Left lung (tissue), 10 donors: ENCODE data around the gene P2RY2. TPM values are rescaled to one million over a fixed set of nuclear protein-coding genes. Genes with fewer than 3 reads are reported as not detected.
"Not testable (repeated sequence)": the region's sequence is repeated elsewhere in the genome, so short reads cannot be mapped to it uniquely, and the experiment has no call there.

ENCODE experiments used
- ATAC-seq: fragments of 200-7000 bp; cut with Tn5 transposase; one replicate; pipeline ENCODE4 v1.9.1; 2020; ENCODE audit warnings: moderate library complexity
- DNase-seq, 4 donors: peaks; one replicate each; pipeline ENCODE4 v3.0.0-alpha.2; 2013 to 2020
- H3K27ac ChIP-seq, 2 donors: fragments of 200-600 bp; sonication (generic) in 1 of 2; one replicate each; pipeline versions ENCODE4 v1.5.0 to v1.8.0; 2020 to 2021
- H3K27me3 ChIP-seq, 2 donors: fragments of 200-600 bp; sonication (generic) in 1 of 2; one replicate each; pipeline versions ENCODE4 v1.5.0 to v1.8.0; 2020 to 2021
- H3K36me3 ChIP-seq, 2 donors: fragments of 200-600 bp; sonication (generic) in 1 of 2; one replicate each; pipeline versions ENCODE4 v1.5.0 to v1.8.0; 2020 to 2021
- H3K4me1 ChIP-seq, 2 donors: fragments of 200-600 bp; one replicate each; pipeline ENCODE4 v1.8.0; 2021
- H3K4me3 ChIP-seq, 2 donors: fragments of 200-600 bp; sonication (generic) in 1 of 2; one replicate each; pipeline versions ENCODE4 v1.5.0 to v1.8.0; 2020 to 2021; ENCODE audit warnings: mild to moderate bottlenecking in 1 of 2
- H3K9me3 ChIP-seq, 2 donors: fragments of 200-600 bp; sonication (generic) in 1 of 2; one replicate each; pipeline versions ENCODE4 v1.5.0 to v1.8.0; 2020 to 2021
- intact Hi-C, 2 donors: fragments of 100-400 bp; cut with DNase I; formaldehyde crosslinking; loops; one replicate each; pipeline versions ENCODE4 v1.11.2 to v1.14.2; 2022
- polyA plus RNA-seq, 6 donors: library from polyadenylated mRNA; unstranded; fragments of 120-200 nt; gene quantifications; one replicate each; pipeline ENCODE4 v1.2.1, GENCODE V29; 2013; ENCODE audit not compliant: insufficient read length in 6 of 6
- total RNA-seq, 2 donors: library from RNA; stranded (reverse); fragmentation: NEBNext Ultra II Directional; extraction: Animal tissue kit (Norgen Biotek cat#: 25700); gene quantifications; one replicate each; pipeline ENCODE4 v1.2.1, GENCODE V29; 2021
- TF ChIP-seq, protein P1 (sequence below), 2 donors: fragments of 200-600 bp; sonication (generic) in 1 of 2; IDR thresholded peaks; one replicate each; pipeline versions ENCODE4 v1.5.0 to v1.8.0; 2021; ENCODE audit warnings: antibody characterized with exemption in 2 of 2
- donor health status: DM: no; HTN: yes; CAD: no.
- donor health status: DM: no; HTN: no; CAD: no.

Gene P2RY2
- total and polyA plus RNA-seq, 8 donors = 0.83 to 10.3 (median 1.3) TPM

DNA sequence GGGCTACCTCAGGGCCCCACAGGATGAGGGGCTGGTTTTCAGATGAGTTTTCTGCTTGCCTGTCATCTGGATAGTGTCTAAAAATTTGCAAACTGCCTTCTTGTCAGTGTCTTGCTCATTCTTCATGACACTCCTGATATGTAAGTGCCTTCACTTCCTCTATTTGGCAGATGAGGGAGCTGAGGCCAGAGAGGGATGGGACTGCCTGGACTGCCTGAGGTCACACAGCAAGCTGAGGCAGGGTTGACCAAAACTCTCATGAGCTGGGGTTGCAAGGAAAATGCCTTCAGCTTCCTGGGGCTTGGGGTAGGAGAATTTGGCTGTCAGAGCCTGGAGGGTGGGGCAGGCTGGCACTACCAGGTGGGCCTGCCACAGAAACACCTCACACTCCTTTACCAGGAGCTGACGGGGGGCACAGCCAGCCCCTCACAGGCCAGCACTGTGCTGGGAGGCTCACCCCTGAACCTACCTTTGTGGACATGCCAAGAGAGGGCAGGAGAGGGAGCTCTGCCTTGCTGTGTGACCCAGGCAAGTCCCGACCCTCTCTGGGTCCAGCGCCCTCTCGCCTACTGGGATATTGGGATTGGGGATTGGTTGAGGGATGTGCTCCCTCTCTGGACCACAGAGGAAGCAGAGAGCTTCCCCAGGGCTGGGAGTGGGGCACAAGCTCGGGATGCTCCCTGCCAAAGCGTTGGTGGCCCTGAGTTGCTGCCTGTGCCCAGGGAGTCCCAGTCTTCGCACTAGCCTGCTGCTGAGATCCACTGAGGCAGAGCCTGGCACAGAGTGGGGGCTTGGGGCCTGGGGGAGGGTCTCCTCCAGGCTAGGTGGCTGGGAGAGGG is 52.2 kb downstream of the P2RY2 start:
- Histone ChIP-seq H3K9me3 (no peaks in the 10 kb centered on the region), H3K36me3 (no peaks in the 10 kb centered on the region), H3K27me3 (peaks cover 0 to 14% of the 10 kb centered on the region in 2 donors), H3K4me3 (no peak overlapping the region), H3K4me1 (peaks cover 12 to 60% of the 10 kb centered on the region in 2 donors), H3K27ac (peak overlapping the region in 1 of 2 donors; percentile 4)
- DNase-seq (no peak), ATAC-seq (peak; percentile 26)
- TF ChIP-seq, protein P1, sequence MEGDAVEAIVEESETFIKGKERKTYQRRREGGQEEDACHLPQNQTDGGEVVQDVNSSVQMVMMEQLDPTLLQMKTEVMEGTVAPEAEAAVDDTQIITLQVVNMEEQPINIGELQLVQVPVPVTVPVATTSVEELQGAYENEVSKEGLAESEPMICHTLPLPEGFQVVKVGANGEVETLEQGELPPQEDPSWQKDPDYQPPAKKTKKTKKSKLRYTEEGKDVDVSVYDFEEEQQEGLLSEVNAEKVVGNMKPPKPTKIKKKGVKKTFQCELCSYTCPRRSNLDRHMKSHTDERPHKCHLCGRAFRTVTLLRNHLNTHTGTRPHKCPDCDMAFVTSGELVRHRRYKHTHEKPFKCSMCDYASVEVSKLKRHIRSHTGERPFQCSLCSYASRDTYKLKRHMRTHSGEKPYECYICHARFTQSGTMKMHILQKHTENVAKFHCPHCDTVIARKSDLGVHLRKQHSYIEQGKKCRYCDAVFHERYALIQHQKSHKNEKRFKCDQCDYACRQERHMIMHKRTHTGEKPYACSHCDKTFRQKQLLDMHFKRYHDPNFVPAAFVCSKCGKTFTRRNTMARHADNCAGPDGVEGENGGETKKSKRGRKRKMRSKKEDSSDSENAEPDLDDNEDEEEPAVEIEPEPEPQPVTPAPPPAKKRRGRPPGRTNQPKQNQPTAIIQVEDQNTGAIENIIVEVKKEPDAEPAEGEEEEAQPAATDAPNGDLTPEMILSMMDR (IDR thresholded peaks at IDR 0.05) = no peak
- intact Hi-C loops = no loop called here

DNA sequence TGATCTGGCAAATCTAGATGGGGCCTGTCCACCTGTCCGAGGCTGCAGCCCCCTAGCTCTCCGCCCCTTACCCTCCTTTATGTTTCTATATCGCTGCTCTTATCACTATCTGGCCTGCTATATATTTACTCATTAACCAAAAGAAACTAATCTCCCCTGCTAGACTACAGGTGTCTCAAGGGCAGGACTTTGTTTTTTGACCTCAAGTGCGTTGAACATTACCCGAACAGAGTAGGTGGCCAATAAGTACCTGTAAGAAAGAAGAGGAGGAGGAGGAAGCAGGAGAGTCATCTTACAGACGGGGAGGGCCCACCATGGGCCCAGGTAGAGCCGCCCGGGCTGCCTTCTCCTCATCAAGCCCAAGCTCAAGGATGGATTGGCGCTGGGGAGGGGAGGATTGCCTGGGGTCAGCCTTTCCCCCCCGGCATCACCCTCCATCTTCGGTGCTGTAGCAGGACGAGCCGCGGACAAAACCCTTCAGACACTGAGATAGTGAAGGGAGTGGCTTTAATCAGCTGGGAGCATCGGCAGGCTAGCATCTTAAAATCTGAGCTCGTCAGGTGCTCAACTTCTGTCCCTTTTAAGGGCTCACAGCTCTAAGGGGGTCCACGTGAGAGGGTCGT is 52.9 kb downstream of the P2RY2 start:
- DNase-seq (no peak), ATAC-seq (no peak)
- Histone ChIP-seq H3K27ac (no peak overlapping the region), H3K36me3 (no peaks in the 10 kb centered on the region), H3K4me1 (peaks cover 12 to 60% of the 10 kb centered on the region in 2 donors), H3K9me3 (no peaks in the 10 kb centered on the region), H3K27me3 (peaks cover 0 to 7% of the 10 kb centered on the region in 2 donors), H3K4me3 (no peak overlapping the region)
- intact Hi-C loops = no loop called here
- TF ChIP-seq, protein P1 (IDR thresholded peaks at IDR 0.05) = no peak

GRCh38 chr11:73271478-73271865 is 53.4 kb downstream of the P2RY2 start:
- H3K4me3 ChIP-seq, H3K9me3 ChIP-seq, intact Hi-C loops, H3K36me3 ChIP-seq, H3K27me3 ChIP-seq, DNase-seq, ATAC-seq: not testable (repeated sequence)
- Histone ChIP-seq H3K27ac (peak overlapping the region in 1 of 2 donors; percentile 49), H3K4me1 (peaks cover 12 to 60% of the 10 kb centered on the region in 2 donors)

GRCh38 chr11:73271936-73272679 is 54.0 kb downstream of the P2RY2 start, which contains the start of gene P2RY6:
P2RY6 (plus strand) TSS chr11:73272338; CDS start chr11:73296519, 24,181 bp downstream.
- no peaks in the 10 kb centered on the region for H3K9me3 ChIP-seq
- intact Hi-C loops = no loop called here
- TF ChIP-seq, protein P1 (IDR thresholded peaks at IDR 0.05) = no peak
- H3K36me3 ChIP-seq = no peaks in the 10 kb centered on the region
- H3K4me1 ChIP-seq = peaks cover 12 to 60% of the 10 kb centered on the region in 2 donors
- peak in 2 of 4 donors; percentile 71 to 82 for DNase-seq
- H3K27ac ChIP-seq = peak within 1 kb of the TSS in 1 of 2 donors; percentile 49
- peak; percentile 56 for ATAC-seq
- no peaks in the 10 kb centered on the region for H3K27me3 ChIP-seq
- peak within 1 kb of the TSS in 1 of 2 donors; percentile 30 for H3K4me3 ChIP-seq

DNA sequence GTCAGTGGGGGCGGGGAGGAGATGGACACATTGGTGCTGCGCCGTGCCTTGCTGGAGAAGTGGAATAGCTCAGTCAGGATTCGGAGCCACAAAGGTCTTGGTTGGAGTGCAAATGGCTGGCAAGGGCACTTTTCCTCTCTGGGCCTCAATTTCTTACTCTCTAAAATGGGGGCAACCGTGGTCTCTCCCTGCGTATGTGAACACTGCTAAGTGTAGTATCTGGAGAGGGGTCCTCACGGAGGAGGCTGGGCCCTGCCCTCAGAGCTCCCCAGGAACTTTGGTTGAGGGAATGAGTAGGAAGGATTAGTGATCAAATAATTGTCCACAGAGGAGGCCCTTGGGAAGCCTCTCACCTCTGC is 54.6 kb downstream of the P2RY2 start:
- no peaks in the 10 kb centered on the region for H3K9me3 ChIP-seq
- DNase-seq = no peak
- no peaks in the 10 kb centered on the region for H3K36me3 ChIP-seq
- intact Hi-C loops = no loop called here
- peak overlapping the region in 1 of 2 donors; percentile 49 for H3K27ac ChIP-seq
- ATAC-seq = no peak
- TF ChIP-seq, protein P1 (IDR thresholded peaks at IDR 0.05) = no peak
- peak overlapping the region in 1 of 2 donors; percentile 30 for H3K4me3 ChIP-seq
- H3K4me1 ChIP-seq = peaks cover 12 to 60% of the 10 kb centered on the region in 2 donors
- no peaks in the 10 kb centered on the region for H3K27me3 ChIP-seq
